Measurements from ENCODE around the gene GPS1.

GRCh38 chr17:82015311-82015971 lies 36.3 kb upstream of the GPS1 start:
- no peak for TF ChIP-seq CTCF (IDR thresholded peaks at IDR 0.05; ENCODE audit: insufficient read depth, low read length, poor library complexity, severe bottlenecking)
- TF ChIP-seq EZH2phosphoT487 (conservative IDR thresholded peaks at IDR 0.05; ENCODE audit: low read length): no peak
